Calu3 (cell line): ENCODE data around the gene CCL20. TPM values are rescaled to one million over a fixed set of nuclear protein-coding genes. Genes with fewer than 3 reads are reported as not detected.
"Not testable (repeated sequence)": the region's sequence is repeated elsewhere in the genome, so short reads cannot be mapped to it uniquely, and the experiment has no call there.

Source experiments
- BruUV-seq: library from RNA; stranded (reverse); fragments of 400-500 nt; replicated peaks from 2 replicates; lab custom pipeline; 2021; lab: Mats Ljungman, UMichigan
- CTCF ChIA-PET: fragments of 300-600 bp; sonication (Branson Sonifier 250); formaldehyde crosslinking; loops from one replicate; lab custom pipeline; 2022; ENCODE audit warnings: antibody characterized with exemption; lab: Charles Lee
- DNase-seq: peaks from one replicate; pipeline ENCODE4 v3.0.0; 2022
- H3K27ac Mint-ChIP-seq: one replicate; pipeline ENCODE4 v1.8.0; 2022; ENCODE audit warnings: mixed read lengths; ENCODE audit not compliant: unreplicated experiment
- H3K27me3 Mint-ChIP-seq: one replicate; pipeline ENCODE4 v1.8.0; 2022; ENCODE audit warnings: mixed read lengths; ENCODE audit not compliant: unreplicated experiment
- H3K36me3 Mint-ChIP-seq: one replicate; pipeline ENCODE4 v1.8.0; 2022; ENCODE audit warnings: mild to moderate bottlenecking, moderate library complexity, mixed read lengths; ENCODE audit not compliant: insufficient read depth, unreplicated experiment
- H3K4me1 Mint-ChIP-seq: one replicate; pipeline ENCODE4 v1.8.0; 2022; ENCODE audit warnings: mild to moderate bottlenecking, low read depth, mixed read lengths; ENCODE audit not compliant: unreplicated experiment
- H3K4me3 Mint-ChIP-seq: one replicate; pipeline ENCODE4 v1.8.0; 2022; ENCODE audit warnings: mild to moderate bottlenecking, low read depth, moderate library complexity, mixed read lengths; ENCODE audit not compliant: unreplicated experiment
- H3K9me3 Mint-ChIP-seq: one replicate; pipeline ENCODE4 v1.8.0; 2022; ENCODE audit warnings: low read depth, mixed read lengths; ENCODE audit not compliant: unreplicated experiment
- intact Hi-C: fragments of 100-400 bp; cut with micrococcal nuclease; formaldehyde crosslinking; loops from one replicate; pipeline ENCODE4 v1.10.0; 2022; ENCODE audit not compliant: unreplicated experiment
- total RNA-seq: library from RNA; stranded (reverse); gene quantifications from 2 replicates; pipeline ENCODE4 v1.2.3, GENCODE V29; 2022
- TF ChIP-seq, protein P1 (sequence below): fragments of 200-600 bp; IDR thresholded peaks from one replicate; pipeline ENCODE4 v1.8.0; 2022; ENCODE audit warnings: antibody characterized with exemption; ENCODE audit not compliant: unreplicated experiment

The CCL20 gene
- total RNA-seq, 1 experiment from 2014 or later: 39.9 TPM

DNA sequence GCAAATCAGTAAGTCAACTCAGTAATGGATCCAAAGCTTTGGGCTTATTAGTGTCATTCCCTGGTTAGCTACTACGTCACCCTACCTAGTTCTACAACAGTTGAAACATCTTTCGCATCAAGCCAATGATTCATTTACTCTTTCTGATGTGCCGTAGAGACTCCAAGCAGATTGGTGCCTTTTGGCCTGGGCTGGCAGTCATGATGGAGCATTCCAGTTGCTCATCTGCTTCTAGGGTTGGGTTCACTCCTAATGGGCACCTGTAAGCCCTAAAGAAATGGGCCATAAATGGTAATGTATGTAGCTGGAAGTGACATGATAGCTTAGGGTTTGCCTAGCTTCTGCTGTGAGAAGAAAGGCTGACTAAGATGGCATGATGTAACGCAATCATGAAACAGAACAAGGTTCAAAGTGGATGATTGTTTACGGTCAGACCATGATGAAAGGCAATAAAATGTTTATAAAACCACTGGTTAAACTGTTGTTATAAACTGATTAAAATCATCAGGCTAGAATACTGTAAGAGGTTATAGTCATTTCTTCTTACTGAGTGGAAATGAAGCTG, 20.4 kb upstream of the CCL20 start:
- H3K27ac Mint-ChIP-seq: no peak overlapping the region
- CTCF ChIA-PET: interaction anchor here (0.6 to 1.1 kb wide), 3 partner anchors 19 to 75 kb away, joined by 3 to 5 read pairs (median 3); no protein-coding TSS in a partner anchor
- intact Hi-C loops: no loop called here
- no peaks in the 10 kb centered on the region for H3K9me3 Mint-ChIP-seq
- H3K27me3 Mint-ChIP-seq: no peaks in the 10 kb centered on the region
- peaks cover 12% of the 10 kb centered on the region for H3K36me3 Mint-ChIP-seq
- TF ChIP-seq, protein P1, sequence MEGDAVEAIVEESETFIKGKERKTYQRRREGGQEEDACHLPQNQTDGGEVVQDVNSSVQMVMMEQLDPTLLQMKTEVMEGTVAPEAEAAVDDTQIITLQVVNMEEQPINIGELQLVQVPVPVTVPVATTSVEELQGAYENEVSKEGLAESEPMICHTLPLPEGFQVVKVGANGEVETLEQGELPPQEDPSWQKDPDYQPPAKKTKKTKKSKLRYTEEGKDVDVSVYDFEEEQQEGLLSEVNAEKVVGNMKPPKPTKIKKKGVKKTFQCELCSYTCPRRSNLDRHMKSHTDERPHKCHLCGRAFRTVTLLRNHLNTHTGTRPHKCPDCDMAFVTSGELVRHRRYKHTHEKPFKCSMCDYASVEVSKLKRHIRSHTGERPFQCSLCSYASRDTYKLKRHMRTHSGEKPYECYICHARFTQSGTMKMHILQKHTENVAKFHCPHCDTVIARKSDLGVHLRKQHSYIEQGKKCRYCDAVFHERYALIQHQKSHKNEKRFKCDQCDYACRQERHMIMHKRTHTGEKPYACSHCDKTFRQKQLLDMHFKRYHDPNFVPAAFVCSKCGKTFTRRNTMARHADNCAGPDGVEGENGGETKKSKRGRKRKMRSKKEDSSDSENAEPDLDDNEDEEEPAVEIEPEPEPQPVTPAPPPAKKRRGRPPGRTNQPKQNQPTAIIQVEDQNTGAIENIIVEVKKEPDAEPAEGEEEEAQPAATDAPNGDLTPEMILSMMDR: no peak
- H3K4me1 Mint-ChIP-seq: peaks cover 44% of the 10 kb centered on the region
- no TSS peak for BruUV-seq
- DNase-seq: no peak
- no peak overlapping the region for H3K4me3 Mint-ChIP-seq

DNA sequence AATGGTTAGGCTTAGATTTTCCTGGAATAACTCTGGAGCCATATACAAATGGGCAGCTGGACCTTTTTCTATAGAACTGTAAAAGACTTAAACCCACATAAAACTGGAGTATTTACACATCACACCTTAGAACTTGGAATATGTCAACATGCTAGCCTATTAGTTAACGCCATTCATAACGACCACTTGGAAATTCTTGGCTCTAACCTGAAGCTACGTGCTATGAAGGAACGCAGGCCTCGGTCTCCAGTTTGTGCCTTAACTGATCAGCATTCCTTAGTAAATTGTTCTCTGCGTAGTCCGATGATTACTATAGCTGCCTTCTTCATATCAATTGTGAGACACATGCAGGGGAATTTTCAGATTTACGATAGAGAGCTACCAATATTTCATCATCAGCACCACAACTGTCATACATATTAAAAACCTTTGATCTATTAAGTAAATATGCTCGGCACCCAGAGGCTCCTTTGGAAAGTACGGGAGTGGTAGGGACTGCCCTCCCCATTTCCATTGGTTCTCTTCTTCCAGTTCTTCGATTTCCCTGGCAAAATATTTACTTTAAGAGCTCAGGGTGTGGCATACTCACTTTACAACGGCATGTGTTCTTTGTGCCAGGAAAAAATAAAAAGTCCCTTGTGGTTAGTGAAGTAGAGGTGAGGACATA, 17.5 kb upstream of the CCL20 start:
- intact Hi-C loops: loop anchor here (1.0 to 5.0 kb wide), 2 partner anchors 22 to 86 kb away; no protein-coding TSS in a partner anchor
- Mint-ChIP-seq H3K27me3 (no peaks in the 10 kb centered on the region), H3K36me3 (peaks cover 18% of the 10 kb centered on the region), H3K9me3 (no peaks in the 10 kb centered on the region), H3K4me1 (peaks cover 38% of the 10 kb centered on the region), H3K4me3 (peak overlapping the region; percentile 29), H3K27ac (peak overlapping the region; percentile 93)
- BruUV-seq: no TSS peak
- TF ChIP-seq, protein P1: no peak
- peak; percentile 65 for DNase-seq
- CTCF ChIA-PET: interaction anchor here (0.6 to 1.8 kb wide), 11 partner anchors 9 to 94 kb away, joined by 3 to 8 read pairs (median 4); no protein-coding TSS in a partner anchor

DNA sequence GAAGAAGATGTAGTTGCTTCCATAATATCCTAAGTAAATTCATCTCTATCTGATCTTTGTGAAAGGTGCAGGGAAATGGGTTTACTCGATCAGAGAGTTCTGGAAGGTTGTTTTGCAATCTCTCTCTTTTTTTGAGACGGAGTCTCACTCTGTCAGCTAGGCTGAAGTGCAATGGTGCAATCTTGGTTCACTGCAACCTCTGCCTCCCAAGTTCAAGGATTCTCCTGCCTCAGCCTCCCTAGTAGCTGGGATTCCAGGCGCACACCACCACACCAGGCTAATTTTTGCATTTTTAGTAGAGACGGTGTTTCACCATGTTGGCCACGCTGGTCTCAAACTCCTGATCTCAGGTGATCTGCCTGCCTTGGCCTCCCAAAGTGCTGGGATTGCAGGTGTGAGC, 16.9 kb upstream of the CCL20 start:
- peak overlapping the region; percentile 29 for H3K4me3 Mint-ChIP-seq
- peaks cover 42% of the 10 kb centered on the region for H3K4me1 Mint-ChIP-seq
- H3K9me3 Mint-ChIP-seq, BruUV-seq, DNase-seq, H3K27me3 Mint-ChIP-seq: not testable (repeated sequence)
- intact Hi-C loops: loop anchor here (1.0 to 5.0 kb wide), 2 partner anchors 22 to 86 kb away; no protein-coding TSS in a partner anchor
- CTCF ChIA-PET: interaction anchor here (0.6 to 1.8 kb wide), 10 partner anchors 9 to 94 kb away, joined by 3 to 8 read pairs (median 4); no protein-coding TSS in a partner anchor
- H3K27ac Mint-ChIP-seq: peak overlapping the region; percentile 93
- peaks cover 18% of the 10 kb centered on the region for H3K36me3 Mint-ChIP-seq

DNA sequence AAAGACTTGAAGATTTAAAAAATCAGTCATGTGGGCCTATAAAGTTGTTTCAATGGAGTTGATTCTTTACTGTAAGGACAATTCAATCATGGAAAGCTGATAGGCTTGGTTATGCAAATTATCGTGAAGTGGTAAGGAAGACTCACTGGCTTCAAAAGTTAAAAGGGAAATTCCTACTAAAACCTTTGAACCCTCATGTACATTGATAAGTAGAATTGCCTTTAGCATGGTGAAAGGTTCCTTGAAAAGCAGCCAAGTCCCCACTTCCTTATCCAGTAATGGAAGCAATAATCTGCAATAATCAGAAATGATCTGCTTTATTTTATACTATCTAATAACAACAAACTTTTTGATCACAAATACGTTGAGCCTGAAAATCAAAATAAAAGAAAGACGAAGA, 14.4 kb upstream of the CCL20 start:
- Mint-ChIP-seq H3K4me3 (no peak overlapping the region), H3K4me1 (peaks cover 60% of the 10 kb centered on the region), H3K27ac (peak overlapping the region; percentile 28), H3K27me3 (no peaks in the 10 kb centered on the region), H3K36me3 (peaks cover 18% of the 10 kb centered on the region), H3K9me3 (no peaks in the 10 kb centered on the region)
- intact Hi-C loops: loop anchor here (5.0 kb wide), 1 partner anchor 83 kb away; no protein-coding TSS in a partner anchor
- no peak for DNase-seq
- CTCF ChIA-PET: no interaction called here
- TF ChIP-seq, protein P1: no peak
- no TSS peak for BruUV-seq
